ELR (cell line): ENCODE data around the gene ELF4.

Experiments used
- DNase-seq: peaks from one replicate; pipeline ENCODE4 v3.0.0-alpha.2; 2015; ENCODE audit warnings: low read depth

ELF4 gene

DNA sequence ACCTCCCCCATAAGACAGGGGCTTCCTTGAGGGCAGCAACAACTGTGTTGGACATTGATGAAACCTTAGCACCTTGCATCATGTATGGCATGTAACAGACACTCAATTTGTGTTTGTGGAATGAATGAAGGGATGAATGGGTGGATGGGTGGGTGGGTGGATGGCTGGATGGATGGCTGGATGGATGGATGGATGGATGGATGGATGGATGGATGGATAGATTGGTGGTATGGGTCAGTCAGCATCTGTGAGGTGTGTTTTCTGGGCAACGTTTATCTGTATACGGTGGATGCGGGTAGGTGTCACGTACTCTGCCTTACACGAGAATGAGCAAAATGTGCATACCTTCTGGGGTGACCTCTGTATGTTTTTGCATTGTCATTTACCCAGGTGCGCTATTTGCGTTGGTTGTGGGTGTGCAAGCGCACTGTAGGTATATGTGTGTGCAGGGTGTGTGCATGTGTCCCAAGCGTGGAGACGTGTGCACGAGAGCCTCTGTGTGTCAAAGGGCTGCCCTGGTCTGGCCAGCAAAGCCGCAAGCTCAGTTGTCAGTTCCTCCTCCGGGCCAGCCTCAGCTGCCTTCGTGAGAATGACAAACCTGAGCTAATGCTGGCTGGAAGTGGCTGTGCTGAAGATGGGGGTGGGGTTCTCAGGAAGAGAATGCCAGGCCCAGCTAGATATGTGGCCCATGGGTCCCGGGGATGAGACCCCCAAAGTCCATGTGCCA is 26.5 kb downstream of the ELF4 start:
- DNase-seq: no peak

- DNase-seq: no peak
Measured at GRCh38 chrX:130083107-130083490, 27.2 kb downstream of the ELF4 start.

DNA sequence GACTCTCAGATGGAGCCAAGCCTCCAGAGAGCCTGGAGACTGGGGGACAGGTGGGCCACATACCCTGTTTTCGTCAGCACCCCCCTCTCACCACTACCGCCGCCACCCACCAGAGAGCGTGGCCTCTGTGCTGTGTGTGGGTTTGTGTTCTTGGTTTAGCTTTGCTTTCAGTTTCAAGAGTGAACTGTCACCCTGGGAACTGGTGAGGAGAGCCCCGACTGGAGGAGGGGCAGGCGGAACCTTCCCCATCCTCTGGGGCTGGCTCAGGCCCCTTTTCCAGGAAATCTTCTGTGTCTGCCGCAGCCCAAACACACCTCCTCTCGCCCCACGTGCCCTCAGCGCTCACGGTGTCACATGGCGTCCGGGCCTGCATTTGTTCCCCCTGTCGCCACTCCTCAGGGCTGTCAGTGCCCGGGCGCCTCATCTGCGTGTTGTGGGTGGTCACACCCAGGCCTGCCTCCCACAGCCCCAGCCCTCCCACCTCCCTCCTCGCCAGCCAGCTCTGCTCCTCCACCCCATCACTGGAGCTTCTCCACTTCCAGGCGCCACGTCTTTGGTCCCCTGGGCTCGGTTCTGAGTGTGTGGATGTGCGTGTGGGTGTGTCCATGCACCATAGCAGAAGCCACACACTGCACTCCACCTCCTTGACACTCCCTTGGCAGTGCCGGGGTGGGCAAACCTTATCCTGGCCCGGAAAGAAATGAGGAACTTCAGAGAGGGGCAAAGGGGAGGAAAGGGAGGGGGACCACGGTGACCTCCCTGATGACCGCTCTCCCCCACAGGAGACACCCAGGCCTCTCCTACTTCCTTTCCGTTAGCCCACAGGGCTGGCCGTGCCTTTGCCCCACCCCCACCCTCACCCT is 27.8 kb downstream of the ELF4 start:
- DNase-seq: no peak

GRCh38 chrX:130081421-130082045 is 28.8 kb downstream of the ELF4 start:
- no peak for DNase-seq

- DNase-seq: no peak
Measured at GRCh38 chrX:130080791-130081367, 29.4 kb downstream of the ELF4 start.

DNA sequence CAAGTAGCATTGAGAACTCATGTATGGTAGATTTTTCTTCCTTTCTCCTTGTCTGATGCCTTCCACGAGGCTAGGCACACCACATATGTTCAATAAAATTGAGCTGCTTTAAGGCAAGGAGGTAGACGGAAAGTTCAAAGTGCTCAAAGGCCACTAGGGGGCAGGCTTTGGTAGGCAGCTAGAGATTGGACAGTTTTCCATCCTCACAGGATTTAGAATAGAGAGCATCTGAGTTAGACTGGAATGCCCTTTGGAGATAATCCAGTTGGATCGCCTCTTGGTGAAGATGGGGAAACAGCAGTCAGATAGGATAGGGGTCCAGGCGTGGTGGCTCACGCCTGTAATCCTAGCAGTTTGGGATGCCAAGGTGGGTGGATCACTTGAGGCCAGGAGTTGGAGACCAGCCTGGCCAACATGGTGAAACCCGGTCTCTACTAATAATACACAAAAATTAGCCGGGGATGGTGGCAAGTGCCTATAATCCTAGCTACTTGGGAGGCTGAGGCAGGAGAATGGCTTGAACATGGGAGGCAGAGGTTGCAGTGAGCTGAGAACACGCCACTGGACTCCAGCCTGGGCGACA is 30.4 kb downstream of the ELF4 start:
- DNase-seq: peak; percentile 77

DNA sequence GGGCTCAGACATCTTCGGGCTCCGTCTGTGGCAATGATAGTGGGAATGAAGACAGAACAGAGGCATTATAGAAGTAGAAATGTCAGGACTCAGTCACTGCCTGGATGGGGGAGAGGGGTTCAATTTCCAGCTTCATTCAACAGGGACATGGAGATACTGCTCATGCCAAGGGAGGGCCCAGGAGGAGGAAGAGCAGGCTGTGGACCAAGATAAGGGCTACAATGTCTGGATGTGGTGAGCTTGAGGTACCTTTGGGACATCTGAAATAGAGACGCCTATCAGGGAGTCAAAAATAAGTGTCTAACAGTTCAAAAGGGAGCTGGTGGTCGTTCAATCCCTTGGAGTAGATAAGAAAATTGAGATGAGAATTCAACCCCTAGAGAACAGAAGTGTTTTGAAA is 34.5 kb downstream of the ELF4 start:
- DNase-seq: no peak

GRCh38 chrX:130072345-130072740 is 38.0 kb downstream of the ELF4 start:
- no peak for DNase-seq

DNA sequence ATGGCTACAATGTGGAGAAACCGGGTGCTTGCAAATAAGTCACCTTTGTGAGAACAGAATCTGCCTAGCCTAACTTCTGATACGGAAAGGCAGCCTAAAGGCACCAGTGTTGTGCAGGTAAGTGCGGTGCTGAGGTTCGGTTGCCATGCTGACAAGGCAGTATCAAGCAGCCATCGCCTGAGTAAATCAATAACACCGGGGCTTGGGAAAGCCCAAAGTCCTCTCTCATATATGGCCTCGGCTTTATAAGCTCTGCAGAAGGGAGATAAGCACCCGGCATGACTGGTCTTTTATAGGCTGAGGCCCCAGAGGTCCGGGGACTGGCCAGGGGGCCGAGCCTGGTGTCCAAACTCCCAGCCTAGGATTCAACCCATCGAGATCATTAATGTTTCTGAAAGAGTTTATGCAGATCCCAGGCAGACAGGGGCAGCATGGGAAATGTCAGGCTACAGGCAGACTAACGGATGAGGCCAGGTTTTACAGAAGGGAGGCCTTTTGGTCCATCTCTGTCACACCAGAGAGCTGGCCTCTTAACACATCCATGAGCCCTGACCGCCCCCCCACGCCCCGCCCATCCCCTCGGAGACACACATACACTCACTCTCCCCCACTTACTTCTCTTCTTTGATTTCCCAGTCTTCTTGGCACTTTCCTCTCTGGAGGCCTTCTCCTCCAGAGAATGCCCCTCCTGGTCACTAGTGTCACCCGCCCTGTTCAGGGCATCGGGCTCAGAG is 38.5 kb downstream of the ELF4 start:
- no peak for DNase-seq

- no peak for DNase-seq
Measured at GRCh38 chrX:130066975-130067615, 43.2 kb downstream of the ELF4 start.

DNA sequence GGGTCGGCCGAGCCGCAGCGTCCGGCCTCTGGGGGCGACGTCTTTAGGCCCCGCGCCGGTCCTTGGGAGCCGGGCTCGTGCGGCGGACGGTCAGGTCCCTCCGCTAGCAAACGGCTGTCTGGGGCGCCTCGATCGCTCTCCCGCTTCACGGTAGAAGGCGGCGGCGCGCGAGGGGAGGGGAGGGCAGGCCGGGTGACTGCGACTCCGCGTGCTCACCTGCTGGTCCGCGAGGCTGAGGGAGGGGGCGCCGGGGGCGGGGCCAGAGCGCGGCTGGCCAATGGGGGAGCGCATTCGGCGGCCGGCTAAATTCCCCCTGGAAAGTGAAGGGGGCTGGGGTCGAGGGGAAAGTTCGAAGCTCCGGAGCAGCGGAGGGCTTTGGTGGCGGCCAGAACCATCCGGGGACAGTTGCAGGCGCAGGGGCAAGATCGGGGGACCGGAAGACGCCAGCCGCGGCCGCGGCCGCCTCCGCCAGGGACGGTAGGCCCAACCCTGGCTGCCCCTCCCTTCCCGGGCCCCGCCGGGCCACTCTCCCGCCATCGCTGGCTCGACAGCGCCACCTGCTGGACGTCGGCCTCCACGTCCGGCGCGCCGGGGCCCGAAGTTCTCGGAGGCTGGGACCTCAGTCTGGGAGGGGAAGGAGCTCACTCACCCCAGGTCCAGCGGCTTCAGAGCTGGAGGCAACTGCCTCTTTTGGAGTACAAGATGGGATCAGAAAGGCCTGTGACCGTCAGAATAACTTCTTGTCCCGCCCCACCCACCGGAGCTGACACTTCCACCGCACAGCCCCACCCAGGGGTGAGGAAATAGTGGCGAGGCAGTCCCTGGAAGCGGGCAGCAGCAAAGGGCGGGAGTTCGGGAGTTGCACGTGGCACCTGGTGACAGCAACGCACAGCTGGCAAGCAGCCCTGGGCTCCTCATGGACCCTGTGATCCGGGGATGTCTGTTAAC is 49.9 kb downstream of the ELF4 start:
- DNase-seq: peak; percentile 68

- DNase-seq: no peak
Measured at GRCh38 chrX:130058652-130059051, 51.6 kb downstream of the ELF4 start.

- DNase-seq: no peak
Measured at GRCh38 chrX:130057209-130057608, 53.1 kb downstream of the ELF4 start.

DNA sequence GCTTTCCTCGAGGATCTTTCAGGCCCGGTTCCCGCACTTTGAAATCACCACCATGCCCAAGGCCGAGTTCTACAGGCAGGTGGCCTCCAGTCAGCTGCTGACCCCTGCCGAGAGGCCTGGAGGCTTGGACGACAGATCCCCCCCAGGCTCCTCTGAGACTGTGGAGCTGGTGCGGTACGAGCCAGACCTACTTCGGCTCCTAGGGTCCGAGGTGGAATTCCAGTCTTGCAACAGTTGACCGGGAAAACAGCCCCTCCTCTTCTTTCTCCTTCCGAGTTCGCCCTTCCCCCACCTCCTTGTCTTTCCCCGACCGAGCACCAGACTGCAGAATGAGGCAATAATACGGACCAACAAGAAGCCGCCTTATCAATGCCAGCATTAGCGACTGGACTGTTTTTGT is 54.4 kb downstream of the ELF4 start:
- no peak for DNase-seq

GRCh38 chrX:130055103-130055502 is 55.2 kb downstream of the ELF4 start:
- peak; percentile 10 for DNase-seq

GRCh38 chrX:130053236-130053635 is 57.1 kb downstream of the ELF4 start:
- DNase-seq: no peak

- no peak for DNase-seq
Measured at GRCh38 chrX:130051176-130051845, 59.0 kb downstream of the ELF4 start.

DNA sequence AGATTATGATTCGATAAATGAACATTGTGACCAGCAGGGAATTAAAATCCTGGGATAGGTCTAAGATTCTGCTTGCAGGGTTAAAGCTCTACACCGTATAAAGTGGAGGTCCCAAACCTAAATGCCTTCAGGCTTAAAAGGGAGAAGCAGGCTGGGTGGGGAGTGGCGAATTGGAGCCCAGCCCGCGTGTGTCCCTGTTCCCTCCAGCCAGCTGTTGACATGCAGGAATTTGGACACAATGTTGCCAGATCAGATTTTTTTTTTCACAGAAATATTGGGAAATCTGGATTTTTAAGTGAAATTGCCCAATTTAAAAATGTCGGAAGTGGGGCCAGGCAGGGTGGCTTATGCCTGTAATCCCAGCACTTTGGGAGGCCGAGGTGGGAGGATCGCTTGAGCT is 60.5 kb downstream of the ELF4 start:
- DNase-seq: no peak

GRCh38 chrX:130048686-130049222 is 61.5 kb downstream of the ELF4 start:
- no peak for DNase-seq
